Gastrocnemius medialis (tissue), 4 donors: ENCODE results near the gene INPP5B.

Experiments
- POLR2A ChIP-seq, 2 donors: fragments of 450-650 bp; IDR thresholded peaks; one replicate each; pipeline ENCODE4 v1.6.1; 2017; ENCODE audit warnings: antibody characterized with exemption in 2 of 2, mild to moderate bottlenecking in 2 of 2, moderate library complexity in 2 of 2
- TF ChIP-seq, protein P1 (sequence below), 5 experiments: fragments of 450-650 bp in 3 of 5; fragments of 200-600 bp in 2 of 5; sonication (generic) in 2 of 5; IDR thresholded peaks in 4 of 5; conservative IDR thresholded peaks in 1 of 5; 1 replicate in 4 of 5; 2 replicates in 1 of 5; pipeline ENCODE4 v1.5.1; 2016 to 2019; ENCODE audit warnings: antibody characterized with exemption in 5 of 5, mild to moderate bottlenecking in 3 of 5, moderate library complexity in 3 of 5

DNA sequence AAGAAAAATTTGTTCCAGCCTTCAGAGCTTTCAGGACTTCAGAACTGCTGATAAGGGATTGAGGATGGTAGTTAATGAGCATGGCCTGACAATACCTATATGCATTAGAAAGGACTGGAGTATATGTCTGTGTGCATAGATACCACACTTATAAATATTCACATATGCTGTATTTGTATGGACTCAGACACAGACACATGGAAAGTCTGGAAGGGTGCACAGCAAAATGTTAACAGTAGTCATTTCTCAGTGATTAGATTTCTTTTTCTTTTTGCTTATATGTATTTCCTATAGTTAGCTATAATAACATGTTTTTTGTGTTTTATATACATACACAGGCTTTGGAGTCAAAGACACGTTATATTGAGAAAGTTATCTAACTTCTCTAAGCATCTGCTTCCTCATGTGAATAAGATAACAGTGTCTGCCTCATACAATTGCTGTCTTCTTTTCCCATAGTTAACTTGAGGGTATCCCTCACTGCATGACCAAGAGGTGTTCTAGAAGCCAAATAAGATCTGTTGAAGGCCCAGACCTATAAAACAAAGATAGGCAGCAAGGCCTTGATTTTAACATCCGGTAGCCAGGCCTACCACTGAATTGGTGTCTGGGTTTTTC lies 31.3 kb downstream of the INPP5B start:
- TF ChIP-seq, protein P1, sequence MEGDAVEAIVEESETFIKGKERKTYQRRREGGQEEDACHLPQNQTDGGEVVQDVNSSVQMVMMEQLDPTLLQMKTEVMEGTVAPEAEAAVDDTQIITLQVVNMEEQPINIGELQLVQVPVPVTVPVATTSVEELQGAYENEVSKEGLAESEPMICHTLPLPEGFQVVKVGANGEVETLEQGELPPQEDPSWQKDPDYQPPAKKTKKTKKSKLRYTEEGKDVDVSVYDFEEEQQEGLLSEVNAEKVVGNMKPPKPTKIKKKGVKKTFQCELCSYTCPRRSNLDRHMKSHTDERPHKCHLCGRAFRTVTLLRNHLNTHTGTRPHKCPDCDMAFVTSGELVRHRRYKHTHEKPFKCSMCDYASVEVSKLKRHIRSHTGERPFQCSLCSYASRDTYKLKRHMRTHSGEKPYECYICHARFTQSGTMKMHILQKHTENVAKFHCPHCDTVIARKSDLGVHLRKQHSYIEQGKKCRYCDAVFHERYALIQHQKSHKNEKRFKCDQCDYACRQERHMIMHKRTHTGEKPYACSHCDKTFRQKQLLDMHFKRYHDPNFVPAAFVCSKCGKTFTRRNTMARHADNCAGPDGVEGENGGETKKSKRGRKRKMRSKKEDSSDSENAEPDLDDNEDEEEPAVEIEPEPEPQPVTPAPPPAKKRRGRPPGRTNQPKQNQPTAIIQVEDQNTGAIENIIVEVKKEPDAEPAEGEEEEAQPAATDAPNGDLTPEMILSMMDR (IDR thresholded peaks at IDR 0.05 in 4 of 5, conservative IDR thresholded peaks at IDR 0.05 in 1 of 5): no peak
- no peak for TF ChIP-seq POLR2A (IDR thresholded peaks at IDR 0.05)
